Inflammatory macrophage (primary cell): Measurements from ENCODE around the gene BCAS3.
"Not testable (repeated sequence)": the region's sequence is repeated elsewhere in the genome, so short reads cannot be mapped to it uniquely, and the experiment has no call there.

ENCODE experiments used
- DNase-seq, 2 donors: peaks; one replicate each; pipeline ENCODE4 v3.0.0-alpha.2; 2020 to 2022

Gene BCAS3

GRCh38 chr17:61133853-61134252, 456.2 kb downstream of the BCAS3 start:
- DNase-seq: no peak

GRCh38 chr17:61134551-61135235, 457.0 kb downstream of the BCAS3 start:
- DNase-seq: no peak

DNA sequence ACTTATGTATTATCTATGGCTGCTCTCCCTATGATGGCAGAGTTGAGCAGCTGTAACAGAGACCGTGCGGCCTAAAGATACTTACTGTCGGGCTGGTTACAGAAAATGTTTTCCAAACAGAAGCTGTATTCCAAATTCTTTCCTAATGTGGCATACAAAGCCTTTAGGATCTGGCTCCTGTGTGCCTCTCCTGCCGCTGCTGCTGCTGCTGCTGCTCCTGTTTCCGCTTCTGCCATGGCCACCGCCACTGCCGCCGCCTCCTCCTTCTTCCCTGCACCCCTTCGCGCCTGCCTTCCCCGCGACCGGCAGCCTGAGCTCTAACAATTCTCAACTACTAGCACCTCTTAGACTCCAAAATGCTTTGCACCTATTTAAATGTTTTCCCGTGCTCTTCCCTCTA, 458.1 kb downstream of the BCAS3 start:
- DNase-seq: no peak

GRCh38 chr17:61136296-61136695, 458.6 kb downstream of the BCAS3 start:
- DNase-seq: no peak

- peak; percentile 72 to 89 for DNase-seq
Observed at GRCh38 chr17:61139219-61139618, 461.6 kb downstream of the BCAS3 start.

- peak in 1 of 2 donors; percentile 20 for DNase-seq
Observed at GRCh38 chr17:61140081-61140786, 462.6 kb downstream of the BCAS3 start.

DNA sequence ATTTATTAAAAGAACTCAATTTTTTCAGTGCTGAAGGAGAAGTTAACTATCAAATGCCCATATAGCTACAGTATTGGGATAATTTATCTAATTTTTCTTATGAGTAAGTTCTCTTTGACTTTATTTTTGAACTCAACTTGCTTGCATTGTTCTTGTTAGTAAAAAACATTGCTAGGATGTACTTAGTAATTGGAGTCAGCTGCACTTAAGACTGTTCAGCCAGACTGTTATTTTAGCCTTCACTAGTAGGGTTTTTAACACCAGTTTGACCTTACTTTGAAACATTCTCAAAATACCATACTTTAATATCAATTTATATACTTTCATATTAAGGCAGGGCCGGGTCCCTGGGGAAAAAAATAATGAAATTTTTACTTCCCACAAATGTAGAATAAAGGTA, 465.4 kb downstream of the BCAS3 start:
- DNase-seq: no peak

- DNase-seq: no peak
Observed at GRCh38 chr17:61144137-61144536, 466.5 kb downstream of the BCAS3 start.

GRCh38 chr17:61144617-61145564, 467.2 kb downstream of the BCAS3 start:
- DNase-seq: no peak

DNA sequence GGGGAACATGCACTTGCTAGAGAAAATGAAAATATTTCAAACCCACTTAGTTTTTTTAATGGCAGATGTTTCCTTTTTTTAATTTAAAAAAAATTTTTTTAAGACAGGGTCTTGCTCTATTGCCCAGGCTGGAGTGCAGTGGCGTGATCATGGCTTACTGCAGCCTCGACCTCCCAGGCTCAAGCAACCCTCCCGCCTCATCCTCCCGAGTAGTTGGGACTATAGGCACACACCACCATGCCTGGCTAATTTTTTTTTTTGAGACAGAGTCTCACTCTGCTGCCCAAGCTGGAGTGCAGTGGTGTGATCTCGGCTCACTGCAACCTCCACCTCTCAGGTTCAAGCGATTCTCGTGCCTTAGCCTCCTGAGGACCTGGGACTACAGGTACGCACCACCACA, 469.2 kb downstream of the BCAS3 start:
- not testable (repeated sequence) for DNase-seq

DNA sequence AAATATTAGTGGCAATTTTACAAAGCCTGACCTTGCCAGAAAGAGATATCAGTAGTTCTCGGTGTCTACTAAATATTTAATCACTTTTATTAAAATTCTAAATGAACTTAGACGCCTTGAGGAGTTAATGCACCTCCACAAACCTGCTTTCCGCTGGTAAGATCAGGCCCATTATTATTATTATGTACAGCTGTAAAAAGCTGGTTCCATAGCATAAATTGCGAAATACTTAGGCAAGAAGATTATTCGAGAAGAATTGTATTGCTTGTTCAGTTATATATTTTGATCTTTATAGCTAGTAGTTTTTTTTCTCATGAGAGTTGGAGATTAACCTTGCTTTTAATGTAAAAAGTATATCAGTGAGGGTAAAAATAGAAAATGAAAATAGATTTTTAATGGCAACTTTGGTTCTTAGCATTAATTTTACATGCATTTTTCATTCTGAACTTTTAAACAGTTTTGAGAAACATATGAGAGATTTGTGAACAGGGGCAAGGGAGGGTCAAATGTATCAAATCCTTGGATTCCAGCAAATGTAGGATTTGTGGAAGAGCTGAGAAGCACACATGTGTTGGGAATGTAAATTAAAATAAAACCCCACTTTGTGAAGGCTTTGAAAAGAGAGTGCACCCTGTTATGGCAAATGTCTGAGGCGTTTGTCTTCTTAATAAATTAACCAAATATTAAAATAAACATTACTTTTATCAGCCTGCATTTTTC, 471.6 kb downstream of the BCAS3 start:
- no peak for DNase-seq

DNA sequence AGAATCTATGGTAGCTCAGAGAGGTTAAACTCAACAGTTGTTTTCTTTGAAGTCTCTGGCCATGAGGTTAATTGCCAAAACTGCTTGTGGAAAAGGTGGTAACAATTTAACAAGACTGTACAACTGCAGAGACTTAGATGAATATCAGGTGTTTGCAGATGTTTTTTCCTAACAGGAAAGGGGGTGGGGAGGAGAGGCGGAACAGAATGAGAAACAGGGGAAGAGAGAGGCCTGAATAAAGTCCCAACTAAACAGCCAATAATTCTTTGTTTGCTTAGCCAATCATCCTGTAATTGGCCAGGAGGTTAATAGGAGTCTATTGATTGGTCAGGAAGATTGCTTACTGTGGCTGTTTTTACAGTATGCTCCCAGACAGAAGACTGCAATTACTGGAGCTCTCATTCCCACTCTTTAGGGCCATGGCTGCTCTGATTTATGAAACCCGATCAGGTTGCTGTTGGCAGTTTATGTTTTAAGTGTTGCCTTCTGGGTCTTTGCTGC, 472.3 kb downstream of the BCAS3 start:
- no peak for DNase-seq

DNA sequence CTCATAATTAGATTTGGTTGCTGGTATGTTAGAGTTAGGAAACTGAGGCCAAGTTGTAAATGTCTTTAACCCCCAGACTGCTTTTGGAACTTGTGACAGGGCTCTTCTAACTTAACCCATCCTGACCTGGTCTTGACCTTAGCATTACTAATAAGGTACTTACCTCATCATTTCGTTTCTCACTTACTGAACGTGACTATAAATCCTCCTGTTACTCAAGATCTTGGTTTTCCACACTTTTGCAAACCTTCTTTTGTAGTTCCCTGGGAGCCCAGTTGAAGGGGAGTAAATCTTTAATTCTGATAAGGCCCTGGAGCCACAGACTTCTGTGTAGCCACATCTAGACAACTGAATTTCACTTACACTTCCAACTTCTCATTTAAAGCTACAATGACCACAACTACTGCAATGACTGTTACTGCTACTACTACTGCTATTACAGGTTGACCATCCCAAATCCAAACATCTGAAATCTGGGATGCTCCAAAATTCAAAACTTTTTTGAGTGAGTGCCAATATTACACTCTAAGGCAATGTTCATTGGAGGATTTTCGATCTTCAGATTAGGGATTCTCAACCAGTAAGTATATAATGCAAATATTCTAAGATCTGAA, 473.1 kb downstream of the BCAS3 start:
- DNase-seq: peak in 1 of 2 donors; percentile 18

GRCh38 chr17:61152898-61153297, 475.2 kb downstream of the BCAS3 start:
- DNase-seq: no peak

DNA sequence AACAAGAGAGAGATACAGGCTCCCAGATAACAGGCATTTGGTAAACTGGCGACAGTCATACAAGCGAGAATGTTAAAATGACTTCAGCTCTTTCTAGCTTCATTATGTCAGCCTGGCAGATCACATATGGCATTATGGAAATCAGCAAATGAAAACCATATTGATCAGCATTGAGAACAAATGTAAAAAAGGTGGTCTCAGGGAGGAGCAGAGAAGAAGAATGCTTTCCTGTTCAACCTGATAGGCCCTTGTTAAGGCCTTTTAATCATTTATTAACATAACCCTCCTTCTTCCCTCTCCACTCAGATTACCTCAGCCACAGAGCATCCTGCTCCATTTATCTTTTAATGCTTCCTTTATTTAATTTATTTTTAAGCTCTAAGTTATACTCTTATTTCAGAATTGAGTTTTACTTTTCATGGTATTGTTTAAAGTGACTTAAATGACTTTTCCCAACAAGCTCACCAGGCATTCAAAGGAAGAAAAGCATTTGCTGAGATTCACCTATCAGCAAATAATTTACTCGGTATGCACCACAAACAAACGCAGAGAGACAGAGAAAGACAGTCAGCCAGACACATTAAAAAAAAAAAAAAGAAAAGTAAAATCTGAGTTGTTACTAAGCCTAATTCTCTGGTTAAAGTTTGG, 478.1 kb downstream of the BCAS3 start:
- no peak for DNase-seq

- no peak for DNase-seq
Observed at GRCh38 chr17:61157246-61157886, 479.7 kb downstream of the BCAS3 start.

DNA sequence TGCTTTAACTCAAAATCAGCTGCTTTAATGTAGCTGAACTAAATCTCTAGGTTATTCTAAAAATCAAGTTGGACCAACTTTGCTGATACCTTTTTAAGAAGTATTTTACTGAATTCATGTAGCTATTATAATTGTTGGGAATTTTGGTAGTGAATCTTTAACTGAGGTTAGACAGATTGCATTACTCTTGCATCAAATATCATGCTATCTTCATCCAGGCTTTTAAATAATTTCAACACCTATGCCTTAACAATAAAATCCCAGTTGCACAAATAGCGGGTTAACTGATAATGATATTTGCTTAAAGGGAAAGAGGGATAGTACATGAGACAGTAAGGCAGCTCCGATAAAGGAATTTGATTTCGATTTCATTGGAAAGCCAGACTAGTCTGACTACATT, 480.7 kb downstream of the BCAS3 start:
- DNase-seq: no peak

- no peak for DNase-seq
Observed at GRCh38 chr17:61159221-61159814, 481.7 kb downstream of the BCAS3 start.

GRCh38 chr17:61160204-61160603, 482.6 kb downstream of the BCAS3 start:
- DNase-seq: no peak

- DNase-seq: no peak
Observed at GRCh38 chr17:61160789-61161445, 483.3 kb downstream of the BCAS3 start.
